GM23248 (cell line): ENCODE measurements around the gene ISOC2.

ENCODE experiments used
- EZH2 ChIP-seq: fragments of 200-600 bp; sonication (generic); IDR thresholded peaks from 2 replicates; pipeline ENCODE4 v1.6.1; 2018; ENCODE audit warnings: antibody characterized with exemption, mild to moderate bottlenecking; ENCODE audit not compliant: insufficient read depth, poor library complexity, severe bottlenecking
- EZH2phosphoT487 ChIP-seq: fragments of 200-600 bp; sonication (generic); IDR thresholded peaks from 2 replicates; pipeline ENCODE4 v1.6.1; 2018; ENCODE audit warnings: antibody characterized with exemption, moderate library complexity, mild to moderate bottlenecking, low read depth; ENCODE audit not compliant: insufficient read depth

DNA sequence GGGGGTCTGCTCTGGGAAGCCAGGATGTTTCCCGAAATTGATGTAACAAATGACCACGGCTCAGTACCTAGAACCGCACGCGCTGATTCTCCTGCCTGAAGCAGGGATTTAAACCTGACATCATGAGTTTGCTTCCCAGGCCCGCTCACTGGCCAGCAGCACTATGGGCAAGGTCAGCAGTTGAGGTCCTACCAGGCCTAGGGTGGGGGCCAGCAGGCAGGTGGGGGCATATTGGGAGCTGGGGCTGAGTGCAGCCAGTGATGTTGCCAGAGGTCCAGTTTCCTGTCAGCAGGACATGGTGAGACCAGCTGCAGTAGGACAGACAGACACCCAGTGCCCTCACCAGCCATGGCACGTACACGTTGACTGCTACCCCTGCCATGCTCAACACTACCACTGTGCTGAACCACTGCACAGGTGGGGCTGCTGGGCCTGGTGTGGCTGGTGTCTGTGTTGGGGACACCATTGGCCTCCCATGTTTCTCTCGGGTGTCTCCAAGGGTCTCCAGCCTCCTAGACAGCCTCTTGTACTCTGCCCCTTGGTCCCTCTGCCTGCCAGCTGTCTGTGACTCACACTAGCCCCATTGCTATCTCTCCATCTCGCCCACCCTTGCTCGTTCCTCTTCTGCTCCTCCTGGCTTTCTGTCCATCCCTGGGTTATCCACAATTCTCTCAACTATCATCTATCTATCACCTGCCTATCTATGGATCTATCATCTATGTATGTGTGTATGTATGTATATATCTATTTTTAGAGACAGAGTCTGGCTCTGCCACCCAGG is 4.2 kb upstream of the ISOC2 start:
- TF ChIP-seq EZH2 = no peak
- TF ChIP-seq EZH2phosphoT487 = no peak
